ENCODE measurements around the gene RAI1. TPM values are rescaled to one million over a fixed set of nuclear protein-coding genes. Genes with fewer than 3 reads are reported as not detected.

RAI1 gene
- total and polyA plus RNA-seq, 4 experiments from 2014 or later: 0.35 to 19.5 (median 9.7) TPM

DNA sequence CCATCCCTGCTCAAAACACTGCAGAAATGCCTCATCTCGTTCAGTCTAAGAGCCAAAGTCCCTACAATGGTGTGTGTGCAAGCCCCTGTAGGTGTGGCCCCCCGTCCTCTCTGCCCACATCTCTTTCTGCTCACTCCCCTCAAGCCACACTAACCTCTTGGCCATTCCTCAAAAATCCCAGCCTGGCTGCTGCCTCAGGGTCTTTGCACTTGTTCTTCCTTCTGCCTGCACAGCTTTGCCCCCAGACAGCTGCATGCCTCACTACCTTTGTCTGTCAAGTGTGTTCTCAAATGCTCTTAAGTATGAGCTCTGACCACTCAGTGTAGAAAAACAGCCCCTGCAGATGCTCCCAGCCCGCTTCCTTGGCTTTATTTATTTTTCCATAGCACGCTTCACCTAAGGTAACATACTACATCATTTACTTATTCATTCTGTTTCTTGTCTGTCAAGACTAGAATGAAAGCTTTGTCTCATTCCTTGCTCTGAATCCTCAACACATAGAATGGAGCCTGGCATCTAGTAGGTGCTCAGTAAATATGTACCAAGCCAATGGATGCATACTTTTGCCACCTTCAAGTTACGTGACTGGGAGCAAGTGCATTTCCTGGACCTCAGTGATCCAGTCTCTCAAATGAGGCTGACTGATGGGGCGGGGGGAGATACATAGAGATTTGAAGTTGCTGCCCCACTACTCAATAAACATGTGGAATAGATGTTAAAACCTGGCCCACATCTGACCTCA is 38.1 kb downstream of the RAI1 start:
- Mint-ChIP-seq H3K4me3 (peak overlapping the region in 1 of 8 donors; percentile 18), H3K4me1 (peaks cover 18 to 32% (median 19%) of the 10 kb centered on the region in 4 donors), H3K36me3 (peaks cover 3 to 20% of the 10 kb centered on the region in 2 donors), H3K27ac (no peak overlapping the region), H3K27me3 (peaks cover 9 to 25% of the 10 kb centered on the region in 2 donors), H3K9me3 (peaks cover 0 to 2% (median 0%) of the 10 kb centered on the region in 8 donors)
- peaks cover 19% of the 10 kb centered on the region for H3K4me1 ChIP-seq (ENCODE audit: insufficient read depth, low read length)
- no peak for DNase-seq
- H3K36me3 ChIP-seq (ENCODE audit: insufficient read depth, low read length): no peaks in the 10 kb centered on the region
- no peaks in the 10 kb centered on the region for H3K9me3 ChIP-seq (ENCODE audit: control insufficient read depth in 1 of 2, low read length in 2 of 2)
- no peak overlapping the region for H3K27ac ChIP-seq (ENCODE audit: low read depth, low read length)
- ChIA-PET CTCF (ENCODE audit: partially characterized antibody) (no interaction called here), POLR2A (ENCODE audit: partially characterized antibody) (no interaction called here)
- intact Hi-C loops (cut with micrococcal nuclease): no loop called here
- H3K27me3 ChIP-seq (ENCODE audit: insufficient read depth, low read length): no peaks in the 10 kb centered on the region
- no peak overlapping the region for H3K4me3 ChIP-seq (ENCODE audit: low read length in 2 of 2)

GRCh38 chr17:17719966-17720543 is 38.8 kb downstream of the RAI1 start:
- Mint-ChIP-seq H3K4me3 (peak overlapping the region in 1 of 8 donors; percentile 49), H3K27me3 (peaks cover 9 to 25% of the 10 kb centered on the region in 2 donors), H3K36me3 (peaks cover 3 to 20% of the 10 kb centered on the region in 2 donors), H3K4me1 (peaks cover 18 to 35% (median 19%) of the 10 kb centered on the region in 4 donors), H3K9me3 (peaks cover 0 to 2% (median 0%) of the 10 kb centered on the region in 8 donors), H3K27ac (no peak overlapping the region)
- Histone ChIP-seq H3K9me3 (ENCODE audit: control insufficient read depth in 1 of 2, low read length in 2 of 2) (no peaks in the 10 kb centered on the region), H3K4me1 (ENCODE audit: insufficient read depth, low read length) (peaks cover 20% of the 10 kb centered on the region), H3K4me3 (ENCODE audit: low read length in 2 of 2) (no peak overlapping the region), H3K27ac (ENCODE audit: low read depth, low read length) (no peak overlapping the region), H3K27me3 (ENCODE audit: insufficient read depth, low read length) (no peaks in the 10 kb centered on the region), H3K36me3 (ENCODE audit: insufficient read depth, low read length) (no peaks in the 10 kb centered on the region)
- POLR2A ChIA-PET (ENCODE audit: partially characterized antibody): no interaction called here
- DNase-seq: no peak
- intact Hi-C loops (cut with micrococcal nuclease): no loop called here
- CTCF ChIA-PET (ENCODE audit: partially characterized antibody): no interaction called here

- intact Hi-C loops (cut with micrococcal nuclease): no loop called here
Observed at GRCh38 chr17:17721140-17721668, 39.9 kb downstream of the RAI1 start.

DNA sequence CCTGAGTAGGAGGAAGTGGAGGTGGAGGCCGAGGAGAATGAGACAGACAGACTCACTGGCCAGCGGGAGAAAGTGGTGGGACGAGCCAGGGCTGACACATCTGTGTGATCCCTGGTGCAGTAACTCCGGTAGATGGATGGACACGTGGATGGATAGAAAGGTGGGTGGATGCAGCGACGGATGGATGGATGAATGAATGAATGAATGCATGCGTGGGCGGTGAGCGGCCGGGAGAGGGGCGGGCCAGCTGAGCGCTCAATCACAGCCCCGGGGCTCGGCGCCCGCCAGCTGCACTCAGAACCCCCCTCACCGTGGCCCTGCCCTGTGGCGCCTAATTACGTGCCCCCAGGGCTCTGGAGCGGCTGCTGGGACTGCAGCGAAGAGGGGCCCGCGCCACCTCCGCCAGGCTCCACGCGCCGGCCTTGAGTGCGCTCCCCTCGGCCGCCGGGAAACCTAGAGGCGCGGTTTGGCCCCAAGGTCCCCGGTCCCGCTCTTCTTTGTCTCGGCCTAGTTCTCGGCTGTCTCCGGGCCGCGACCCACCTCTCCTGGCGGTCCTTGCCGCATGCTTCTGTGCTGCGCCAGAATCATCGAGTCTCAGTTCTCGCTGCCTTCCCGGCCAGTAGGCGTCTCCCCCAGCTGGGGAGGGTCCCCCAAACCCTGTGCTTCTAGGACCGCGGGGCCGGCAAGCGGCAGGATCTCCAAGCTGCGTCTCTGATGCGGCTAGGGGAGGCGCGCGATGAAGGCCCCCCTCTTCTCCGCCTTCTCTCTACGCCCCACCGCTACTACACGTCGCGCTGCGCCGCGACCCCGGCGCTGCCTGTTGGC is 41.0 kb downstream of the RAI1 start:
- Histone ChIP-seq H3K9me3 (ENCODE audit: control insufficient read depth in 1 of 2, low read length in 2 of 2) (no peaks in the 10 kb centered on the region), H3K36me3 (ENCODE audit: insufficient read depth, low read length) (no peaks in the 10 kb centered on the region), H3K27me3 (ENCODE audit: insufficient read depth, low read length) (no peaks in the 10 kb centered on the region), H3K4me3 (ENCODE audit: low read length in 2 of 2) (no peak overlapping the region), H3K27ac (ENCODE audit: low read depth, low read length) (no peak overlapping the region), H3K4me1 (ENCODE audit: insufficient read depth, low read length) (peaks cover 20% of the 10 kb centered on the region)
- ChIA-PET CTCF (ENCODE audit: partially characterized antibody) (no interaction called here), POLR2A (ENCODE audit: partially characterized antibody) (no interaction called here)
- H3K4me3 Mint-ChIP-seq: peak overlapping the region; percentile 63 to 87 (median 80)
- no peak for DNase-seq
- intact Hi-C loops (cut with micrococcal nuclease): no loop called here
- peaks cover 0 to 2% (median 0%) of the 10 kb centered on the region in 8 donors for H3K9me3 Mint-ChIP-seq
- H3K4me1 Mint-ChIP-seq: peaks cover 18 to 41% (median 24%) of the 10 kb centered on the region in 4 donors
- H3K27me3 Mint-ChIP-seq: peaks cover 9 to 22% of the 10 kb centered on the region in 2 donors
- H3K36me3 Mint-ChIP-seq: peaks cover 0 to 13% of the 10 kb centered on the region in 2 donors
- peak overlapping the region in 4 of 7 donors; percentile 27 to 63 (median 44) for H3K27ac Mint-ChIP-seq

More at GRCh38 chr17:17721140-17721668, 39.9 kb downstream of the RAI1 start:
- ChIA-PET POLR2A (ENCODE audit: partially characterized antibody) (no interaction called here), CTCF (ENCODE audit: partially characterized antibody) (no interaction called here)
- H3K4me1 ChIP-seq (ENCODE audit: insufficient read depth, low read length): peaks cover 20% of the 10 kb centered on the region
- Mint-ChIP-seq H3K36me3 (peaks cover 3 to 17% of the 10 kb centered on the region in 2 donors), H3K4me1 (peaks cover 18 to 35% (median 23%) of the 10 kb centered on the region in 4 donors), H3K27ac (peak overlapping the region in 1 of 7 donors; percentile 51), H3K9me3 (peaks cover 0 to 2% (median 0%) of the 10 kb centered on the region in 8 donors), H3K4me3 (peak overlapping the region in 5 of 8 donors; percentile 47 to 84 (median 75)), H3K27me3 (peaks cover 9 to 25% of the 10 kb centered on the region in 2 donors)
- no peak overlapping the region for H3K27ac ChIP-seq (ENCODE audit: low read depth, low read length)
- H3K36me3 ChIP-seq (ENCODE audit: insufficient read depth, low read length): no peaks in the 10 kb centered on the region
- H3K9me3 ChIP-seq (ENCODE audit: control insufficient read depth in 1 of 2, low read length in 2 of 2): no peaks in the 10 kb centered on the region
- H3K27me3 ChIP-seq (ENCODE audit: insufficient read depth, low read length): no peaks in the 10 kb centered on the region
- H3K4me3 ChIP-seq (ENCODE audit: low read length in 2 of 2): no peak overlapping the region
- DNase-seq: no peak

GRCh38 chr17:17722906-17723353 is 41.7 kb downstream of the RAI1 start:
- H3K4me3 Mint-ChIP-seq: peak overlapping the region; percentile 63 to 87 (median 78)
- H3K27me3 Mint-ChIP-seq: peaks cover 9 to 22% of the 10 kb centered on the region in 2 donors
- peaks cover 20% of the 10 kb centered on the region for H3K4me1 ChIP-seq (ENCODE audit: insufficient read depth, low read length)
- peaks cover 0 to 2% (median 0%) of the 10 kb centered on the region in 8 donors for H3K9me3 Mint-ChIP-seq
- peaks cover 0 to 9% of the 10 kb centered on the region in 2 donors for H3K36me3 Mint-ChIP-seq
- peak overlapping the region in 1 of 2 donors; percentile 28 for H3K4me3 ChIP-seq (ENCODE audit: low read length in 2 of 2)
- H3K9me3 ChIP-seq (ENCODE audit: control insufficient read depth in 1 of 2, low read length in 2 of 2): no peaks in the 10 kb centered on the region
- CTCF ChIA-PET (ENCODE audit: partially characterized antibody): no interaction called here
- no peaks in the 10 kb centered on the region for H3K36me3 ChIP-seq (ENCODE audit: insufficient read depth, low read length)
- DNase-seq: peak in 1 of 5 donors; percentile 4
- intact Hi-C loops (cut with micrococcal nuclease): no loop called here
- no peaks in the 10 kb centered on the region for H3K27me3 ChIP-seq (ENCODE audit: insufficient read depth, low read length)
- H3K27ac ChIP-seq (ENCODE audit: low read depth, low read length): no peak overlapping the region
- POLR2A ChIA-PET (ENCODE audit: partially characterized antibody): no interaction called here
- peak overlapping the region in 4 of 7 donors; percentile 19 to 68 (median 32) for H3K27ac Mint-ChIP-seq
- peaks cover 18 to 43% (median 24%) of the 10 kb centered on the region in 4 donors for H3K4me1 Mint-ChIP-seq

DNA sequence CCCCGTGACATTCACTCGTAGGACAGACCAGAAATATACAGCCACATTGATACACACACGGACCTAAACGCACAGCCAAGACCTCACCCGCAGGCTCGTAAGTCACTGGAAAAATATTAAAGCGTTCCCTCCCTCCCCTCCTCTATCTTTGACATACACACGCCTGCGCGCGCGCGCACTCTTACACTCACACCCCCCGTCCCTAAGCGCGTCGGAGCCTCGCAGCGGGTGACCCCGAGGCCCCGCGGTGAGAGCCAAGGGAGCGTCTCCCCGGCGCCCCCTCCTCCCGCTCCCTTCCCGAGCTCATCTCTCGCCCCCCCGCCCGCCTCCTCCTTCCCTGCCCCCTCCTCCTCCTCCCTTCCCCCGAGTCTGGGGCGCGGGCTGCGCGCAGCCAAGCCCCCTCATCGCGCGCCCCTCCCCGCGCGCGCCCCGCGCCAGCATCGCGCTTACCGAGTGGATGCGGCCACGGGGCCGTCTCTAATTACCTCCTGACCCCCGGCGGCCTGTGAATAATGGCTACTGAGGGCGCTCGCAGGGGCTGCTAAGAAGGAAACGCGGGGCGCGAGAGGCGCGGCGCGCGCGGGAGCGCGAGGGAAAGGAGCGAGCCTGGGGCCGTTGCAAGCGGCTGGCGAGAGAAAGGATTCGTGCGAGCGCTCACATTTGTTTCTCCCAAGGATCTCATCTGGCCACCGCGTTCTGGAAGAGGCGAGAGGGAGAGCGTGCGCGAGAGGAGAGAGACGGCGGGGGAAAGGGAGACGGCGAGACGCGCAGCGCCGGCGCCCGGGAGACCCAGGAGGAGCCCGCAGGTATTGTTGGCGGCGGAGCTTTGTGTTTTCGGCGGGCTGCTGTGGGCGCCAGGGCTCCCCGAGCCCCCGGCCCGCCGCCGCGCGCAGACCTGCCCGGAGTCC is 42.4 kb downstream of the RAI1 start:
- no peak overlapping the region for H3K27ac ChIP-seq (ENCODE audit: low read depth, low read length)
- DNase-seq: peak in 4 of 5 donors; percentile 12 to 52 (median 14)
- H3K4me1 ChIP-seq (ENCODE audit: insufficient read depth, low read length): peaks cover 20% of the 10 kb centered on the region
- H3K4me3 ChIP-seq (ENCODE audit: low read length in 2 of 2): peak overlapping the region in 1 of 2 donors; percentile 28
- no peaks in the 10 kb centered on the region for H3K36me3 ChIP-seq (ENCODE audit: insufficient read depth, low read length)
- Mint-ChIP-seq H3K9me3 (peaks cover 0 to 2% (median 0%) of the 10 kb centered on the region in 8 donors), H3K27ac (peak overlapping the region in 5 of 7 donors; percentile 19 to 81 (median 68)), H3K36me3 (peaks cover 0 to 9% of the 10 kb centered on the region in 2 donors), H3K27me3 (peaks cover 9 to 22% of the 10 kb centered on the region in 2 donors), H3K4me1 (peaks cover 18 to 46% (median 24%) of the 10 kb centered on the region in 4 donors), H3K4me3 (peak overlapping the region; percentile 84 to 95 (median 87))
- POLR2A ChIA-PET (ENCODE audit: partially characterized antibody): no interaction called here
- intact Hi-C loops (cut with micrococcal nuclease): no loop called here
- CTCF ChIA-PET (ENCODE audit: partially characterized antibody): interaction anchor here (0.6 kb wide), 1 partner anchor 31 kb away, joined by 3 read pairs; no protein-coding TSS in a partner anchor
- H3K9me3 ChIP-seq (ENCODE audit: control insufficient read depth in 1 of 2, low read length in 2 of 2): no peaks in the 10 kb centered on the region
- no peaks in the 10 kb centered on the region for H3K27me3 ChIP-seq (ENCODE audit: insufficient read depth, low read length)
